Peyer's patch (tissue), 4 donors: Measurements from ENCODE around the gene TECR. TPM values are rescaled to one million over a fixed set of nuclear protein-coding genes. Genes with fewer than 3 reads are reported as not detected.
"Not testable (repeated sequence)": the region's sequence is repeated elsewhere in the genome, so short reads cannot be mapped to it uniquely, and the experiment has no call there.

Experiments
- DNase-seq, 3 donors: peaks; one replicate each; pipeline ENCODE4 v3.0.0-alpha.2; 2017 to 2019
- H3K27ac ChIP-seq, 4 donors: fragments of 200-600 bp; sonication (generic); one replicate each; pipeline ENCODE4 v1.5.1; 2016 to 2019
- H3K27me3 ChIP-seq, 2 donors: fragments of 200-600 bp; sonication (generic); one replicate each; pipeline ENCODE4 v1.5.1; 2019
- H3K36me3 ChIP-seq, 3 donors: fragments of 200-600 bp; sonication (generic); one replicate each; pipeline ENCODE4 v1.5.1; 2016 to 2019
- H3K4me1 ChIP-seq, 4 donors: fragments of 200-600 bp; sonication (generic); one replicate each; pipeline ENCODE4 v1.5.1; 2016 to 2019
- H3K4me3 ChIP-seq, 4 donors: fragments of 200-600 bp; sonication (generic); 1 replicate in 3 of 4; 2 replicates in 1 of 4; pipeline ENCODE4 v1.5.1; 2016 to 2019; ENCODE audit warnings: mild to moderate bottlenecking in 1 of 4
- H3K9me3 ChIP-seq, 4 donors: fragments of 200-600 bp; sonication (generic); one replicate each; pipeline ENCODE4 v1.5.1; 2016 to 2019; ENCODE audit warnings: mild to moderate bottlenecking in 1 of 4
- CTCF ChIP-seq, 6 experiments: fragments of 450-650 bp in 4 of 6; fragments of 200-600 bp in 2 of 6; sonication (generic) in 1 of 6; IDR thresholded peaks; one replicate each; pipeline ENCODE4 v1.5.1; 2017 to 2019; ENCODE audit warnings: antibody characterized with exemption in 6 of 6, mild to moderate bottlenecking in 3 of 6, moderate library complexity in 1 of 6
- POLR2A ChIP-seq, 2 donors: fragments of 450-650 bp; IDR thresholded peaks; one replicate each; pipeline ENCODE4 v1.5.1; 2017; ENCODE audit warnings: antibody characterized with exemption in 2 of 2, mild to moderate bottlenecking in 2 of 2, moderate library complexity in 2 of 2
- total RNA-seq, 4 donors: library from RNA; depleted of rRNA; stranded (reverse); fragments of >200 nt; gene quantifications; one replicate each; pipeline ENCODE4 v1.1.0, GENCODE V29; 2016

TECR gene
- total RNA-seq, 4 donors from 2014 or later = 24.8 to 103 (median 78.7) TPM

- TF ChIP-seq CTCF (IDR thresholded peaks at IDR 0.05) (no peak), POLR2A (IDR thresholded peaks at IDR 0.05) (peak in 1 of 2 donors; percentile 69)
- Histone ChIP-seq H3K4me3 (peak within 1 kb of the TSS; percentile 72 to 92 (median 84)), H3K9me3 (no peaks in the 10 kb centered on the region), H3K4me1 (peaks cover 6 to 31% (median 8%) of the 10 kb centered on the region in 4 donors), H3K36me3 (peaks cover 0 to 5% (median 0%) of the 10 kb centered on the region in 3 donors), H3K27me3 (no peaks in the 10 kb centered on the region), H3K27ac (peak within 1 kb of the TSS; percentile 76 to 83 (median 80))
- peak; percentile 77 to 98 (median 95) for DNase-seq
Observed at GRCh38 chr19:14496029-14496833, 33.2 kb upstream of the TECR start, which contains the start of gene GIPC1. Gene GIPC1, minus strand, starts transcription at chr19:14496127. Its CDS starts 13,151 bp downstream, at chr19:14482976.

DNA sequence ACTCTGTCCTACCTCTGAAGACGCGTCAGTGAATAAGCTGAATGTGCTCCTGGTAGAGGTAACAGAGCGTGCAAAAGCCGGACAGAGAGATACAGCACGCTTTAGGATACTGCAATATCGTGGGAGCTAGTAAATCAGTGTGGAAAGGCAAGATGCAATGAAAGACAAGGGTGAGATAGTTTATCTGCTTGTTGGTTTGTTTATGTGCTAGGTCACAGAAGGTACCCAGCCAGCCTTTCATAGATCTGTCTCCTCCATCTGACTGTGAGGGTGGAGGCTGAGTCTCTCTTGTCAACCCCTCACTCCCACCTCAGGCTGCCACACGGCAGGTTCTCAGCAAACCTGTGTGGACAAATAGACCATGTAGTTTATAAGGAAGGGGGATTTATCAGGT lies 32.6 kb upstream of the TECR start:
- peak overlapping the region; percentile 76 to 83 (median 80) for H3K27ac ChIP-seq
- H3K27me3 ChIP-seq = no peaks in the 10 kb centered on the region
- peaks cover 0 to 3% (median 0%) of the 10 kb centered on the region in 3 donors for H3K36me3 ChIP-seq
- TF ChIP-seq CTCF (IDR thresholded peaks at IDR 0.05) = no peak
- no peak for TF ChIP-seq POLR2A (IDR thresholded peaks at IDR 0.05)
- H3K9me3 ChIP-seq = no peaks in the 10 kb centered on the region
- H3K4me3 ChIP-seq = peak overlapping the region in 3 of 4 donors; percentile 79 to 92 (median 90)
- H3K4me1 ChIP-seq = peaks cover 6 to 31% (median 8%) of the 10 kb centered on the region in 4 donors
- no peak for DNase-seq

GRCh38 chr19:14497228-14497921 lies 32.0 kb upstream of the TECR start:
- peak in 1 of 3 donors; percentile 79 for DNase-seq
- H3K27me3 ChIP-seq = no peaks in the 10 kb centered on the region
- no peaks in the 10 kb centered on the region for H3K9me3 ChIP-seq
- no peak for TF ChIP-seq CTCF (IDR thresholded peaks at IDR 0.05)
- TF ChIP-seq POLR2A (IDR thresholded peaks at IDR 0.05) = no peak
- H3K4me1 ChIP-seq = peaks cover 6 to 31% (median 8%) of the 10 kb centered on the region in 4 donors
- peaks cover 0 to 3% (median 0%) of the 10 kb centered on the region in 3 donors for H3K36me3 ChIP-seq
- no peak overlapping the region for H3K4me3 ChIP-seq
- H3K27ac ChIP-seq = peak overlapping the region in 3 of 4 donors; percentile 76 to 83 (median 81)

GRCh38 chr19:14502334-14503092 lies 26.9 kb upstream of the TECR start:
- Histone ChIP-seq H3K4me3 (no peak overlapping the region), H3K27me3 (no peaks in the 10 kb centered on the region), H3K36me3 (no peaks in the 10 kb centered on the region), H3K4me1 (peaks cover 0 to 13% (median under 1%) of the 10 kb centered on the region in 4 donors), H3K27ac (no peak overlapping the region), H3K9me3 (no peaks in the 10 kb centered on the region)
- TF ChIP-seq POLR2A (IDR thresholded peaks at IDR 0.05) (no peak), CTCF (IDR thresholded peaks at IDR 0.05) (no peak)
- DNase-seq = no peak

GRCh38 chr19:14503285-14503684 lies 26.1 kb upstream of the TECR start:
- H3K27ac ChIP-seq = no peak overlapping the region
- no peaks in the 10 kb centered on the region for H3K9me3 ChIP-seq
- H3K36me3 ChIP-seq = no peaks in the 10 kb centered on the region
- H3K4me3 ChIP-seq = no peak overlapping the region
- no peak for DNase-seq
- peaks cover 0 to 6% (median 0%) of the 10 kb centered on the region in 4 donors for H3K4me1 ChIP-seq
- no peaks in the 10 kb centered on the region for H3K27me3 ChIP-seq
- TF ChIP-seq POLR2A (IDR thresholded peaks at IDR 0.05) = no peak

- not testable (repeated sequence) for H3K27me3 ChIP-seq, H3K4me3 ChIP-seq, H3K4me1 ChIP-seq, H3K9me3 ChIP-seq, H3K27ac ChIP-seq, H3K36me3 ChIP-seq, DNase-seq
Observed at GRCh38 chr19:14504575-14504974, 24.8 kb upstream of the TECR start.
